ENCODE measurements around the gene AIRE. TPM values are rescaled to one million over a fixed set of nuclear protein-coding genes. Genes with fewer than 3 reads are reported as not detected.

AIRE gene
- polyA plus RNA-seq, 1 donor from 2014 or later = not detected

DNA sequence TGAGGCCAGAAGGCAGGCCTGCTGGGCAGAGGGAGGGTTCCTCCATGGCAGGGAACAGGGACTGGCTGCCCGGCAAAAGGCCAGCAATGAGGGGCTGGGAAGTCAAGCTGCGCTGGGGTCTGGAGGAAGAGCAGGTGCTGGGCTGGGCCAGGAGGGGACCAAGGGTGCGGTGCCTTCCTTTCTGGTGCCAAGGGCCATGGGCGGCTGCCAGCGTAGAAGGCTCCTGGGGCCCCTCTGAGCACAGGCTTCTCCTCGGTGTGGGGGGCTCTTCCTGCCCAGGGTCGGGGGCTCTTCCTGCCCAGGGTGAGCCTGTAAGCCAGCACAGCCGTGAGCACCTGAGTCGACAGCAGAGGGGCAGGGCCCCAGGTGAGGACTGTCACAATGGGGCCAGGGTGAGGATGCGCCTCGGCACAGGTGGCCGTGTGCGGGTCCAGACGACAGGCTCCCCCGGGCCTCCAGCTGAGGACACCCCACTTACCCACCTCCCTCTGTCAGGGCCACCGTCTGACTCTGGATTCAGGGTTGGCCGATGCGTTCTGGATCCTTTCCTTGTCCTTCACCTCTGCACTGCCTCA lies 13.3 kb upstream of the AIRE start:
- Histone ChIP-seq H3K4me2 (ENCODE audit: low read length) (no peak overlapping the region), H3K27ac (ENCODE audit: low read length) (no peak overlapping the region), H3K27me3 (ENCODE audit: insufficient read depth, low read depth, low read length) (no peaks in the 10 kb centered on the region), H2AFZ (ENCODE audit: low read depth, low read length) (no peak overlapping the region), H3K79me2 (replicated peaks; ENCODE audit: insufficient read depth, low read length) (no peaks in the 10 kb centered on the region), H3K36me3 (ENCODE audit: insufficient read depth, low read length) (no peaks in the 10 kb centered on the region), H3K4me3 (ENCODE audit: low read length) (no peak overlapping the region), H3K9me3 (ENCODE audit: low read length) (no peaks in the 10 kb centered on the region), H4K20me1 (ENCODE audit: insufficient read depth) (no peaks in the 10 kb centered on the region), H3F3A (ENCODE audit: insufficient read depth, low read length, poor library complexity, severe bottlenecking) (no peaks in the 10 kb centered on the region), H3K9ac (ENCODE audit: low read length) (no peak overlapping the region), H3K9me2 (ENCODE audit: insufficient read depth, low read length) (no peaks in the 10 kb centered on the region)
- no peak for TF ChIP-seq REST (IDR thresholded peaks at IDR 0.05; ENCODE audit: borderline replicate concordance)
- no peak for TF ChIP-seq TAF1 (IDR thresholded peaks at IDR 0.05; ENCODE audit: low read depth)
- TF ChIP-seq POLR2AphosphoS5 (IDR thresholded peaks at IDR 0.05) = no peak
- no peak for TF ChIP-seq CTCF (IDR thresholded peaks at IDR 0.05; ENCODE audit: poor library complexity, severe bottlenecking)

DNA sequence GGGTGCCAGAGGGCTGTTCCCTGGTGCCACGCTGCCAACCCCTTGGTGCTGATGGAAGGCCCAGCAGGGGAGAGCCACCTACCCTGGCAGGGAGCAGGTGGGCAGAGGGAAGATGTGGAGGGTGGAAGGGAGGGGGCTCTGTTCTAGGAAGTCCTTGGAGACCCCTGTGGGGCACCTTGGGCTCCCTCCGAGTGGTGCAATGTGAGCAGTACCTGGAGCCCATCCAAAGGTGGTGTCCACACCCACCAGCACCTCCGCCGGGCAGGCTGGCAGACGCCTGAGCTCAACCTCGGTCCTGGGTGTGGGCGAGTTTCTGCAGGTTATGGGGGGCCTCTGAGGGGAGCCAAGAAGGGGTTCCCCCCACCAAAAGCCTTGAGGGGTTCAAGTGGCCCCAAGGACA lies 12.6 kb upstream of the AIRE start:
- Histone ChIP-seq H3K4me3 (ENCODE audit: low read length) (no peak overlapping the region), H2AFZ (ENCODE audit: low read depth, low read length) (no peak overlapping the region), H3K4me2 (ENCODE audit: low read length) (no peak overlapping the region), H3K9me3 (ENCODE audit: low read length) (no peaks in the 10 kb centered on the region), H3K27me3 (ENCODE audit: insufficient read depth, low read depth, low read length) (no peaks in the 10 kb centered on the region), H3K79me2 (replicated peaks; ENCODE audit: insufficient read depth, low read length) (no peaks in the 10 kb centered on the region), H3K36me3 (ENCODE audit: insufficient read depth, low read length) (no peaks in the 10 kb centered on the region), H3K9ac (ENCODE audit: low read length) (no peak overlapping the region), H4K20me1 (ENCODE audit: insufficient read depth) (no peaks in the 10 kb centered on the region), H3F3A (ENCODE audit: insufficient read depth, low read length, poor library complexity, severe bottlenecking) (no peaks in the 10 kb centered on the region), H3K9me2 (ENCODE audit: insufficient read depth, low read length) (no peaks in the 10 kb centered on the region), H3K27ac (ENCODE audit: low read length) (no peak overlapping the region)
- TF ChIP-seq MXI1 (conservative IDR thresholded peaks at IDR 0.05; ENCODE audit: poor library complexity, severe bottlenecking) = no peak
- TF ChIP-seq CTCF (IDR thresholded peaks at IDR 0.05; ENCODE audit: poor library complexity, severe bottlenecking) = no peak
- no peak for TF ChIP-seq EZH2 (IDR thresholded peaks at IDR 0.05; ENCODE audit: borderline replicate concordance, insufficient read depth, low read length, poor library complexity, severe bottlenecking)
- no peak for TF ChIP-seq EP300 (conservative IDR thresholded peaks at IDR 0.05; ENCODE audit: poor library complexity, severe bottlenecking)
- no peak for TF ChIP-seq SMC3 (conservative IDR thresholded peaks at IDR 0.05; ENCODE audit: poor library complexity)
- TF ChIP-seq TAF1 (IDR thresholded peaks at IDR 0.05; ENCODE audit: low read depth) = no peak
- TF ChIP-seq REST (IDR thresholded peaks at IDR 0.05; ENCODE audit: borderline replicate concordance) = no peak
- no peak for TF ChIP-seq POLR2AphosphoS5 (IDR thresholded peaks at IDR 0.05)
